Measurements from ENCODE around the gene PNMA8C.

Gene PNMA8C

GRCh38 chr19:46394402-46394797 lies 34.3 kb downstream of the PNMA8C start:
- ChIA-PET POLR2A (no interaction called here), CTCF (interaction anchor here (0.8 to 3.0 kb wide), 5 partner anchors 11 to 122 kb away, joined by 3 to 13 read pairs (median 6); no protein-coding TSS in a partner anchor)
- no peaks in the 10 kb centered on the region for H3K9me3 ChIP-seq (ENCODE audit: control extremely low read depth in 1 of 5, control insufficient read depth in 4 of 5, insufficient read depth in 2 of 5, low read depth in 1 of 5, low read length in 4 of 5)
- peaks cover 0 to 4% (median 2%) of the 10 kb centered on the region in 5 experiments for H3K27me3 ChIP-seq (replicated peaks in 2 of 5; ENCODE audit: control insufficient read depth in 4 of 5, insufficient read depth in 5 of 5, low read length in 4 of 5)
- H3K36me3 ChIP-seq (ENCODE audit: control insufficient read depth in 4 of 4, insufficient read depth in 4 of 4, low read length in 3 of 4): peaks cover 0 to 37% (median 23%) of the 10 kb centered on the region in 4 experiments
- WGBS (ENCODE audit: insufficient coverage): 100% methylated on average over 5 of the region's 5 CpGs
- no peaks in the 10 kb centered on the region for H3K4me1 ChIP-seq (ENCODE audit: control extremely low read depth in 1 of 4, control insufficient read depth in 4 of 4, insufficient read depth in 4 of 4, low read length in 3 of 4)
- H3K4me3 ChIP-seq (ENCODE audit: control insufficient read depth in 1 of 7, extremely low read depth in 1 of 7, insufficient read depth in 4 of 7, low read depth in 2 of 7, low read length in 6 of 7): no peak overlapping the region
- no peak for DNase-seq
- no peak overlapping the region for H3K27ac ChIP-seq (ENCODE audit: insufficient read depth in 1 of 2, low read depth in 1 of 2, low read length in 2 of 2, poor library complexity in 1 of 2, severe bottlenecking in 2 of 2)

DNA sequence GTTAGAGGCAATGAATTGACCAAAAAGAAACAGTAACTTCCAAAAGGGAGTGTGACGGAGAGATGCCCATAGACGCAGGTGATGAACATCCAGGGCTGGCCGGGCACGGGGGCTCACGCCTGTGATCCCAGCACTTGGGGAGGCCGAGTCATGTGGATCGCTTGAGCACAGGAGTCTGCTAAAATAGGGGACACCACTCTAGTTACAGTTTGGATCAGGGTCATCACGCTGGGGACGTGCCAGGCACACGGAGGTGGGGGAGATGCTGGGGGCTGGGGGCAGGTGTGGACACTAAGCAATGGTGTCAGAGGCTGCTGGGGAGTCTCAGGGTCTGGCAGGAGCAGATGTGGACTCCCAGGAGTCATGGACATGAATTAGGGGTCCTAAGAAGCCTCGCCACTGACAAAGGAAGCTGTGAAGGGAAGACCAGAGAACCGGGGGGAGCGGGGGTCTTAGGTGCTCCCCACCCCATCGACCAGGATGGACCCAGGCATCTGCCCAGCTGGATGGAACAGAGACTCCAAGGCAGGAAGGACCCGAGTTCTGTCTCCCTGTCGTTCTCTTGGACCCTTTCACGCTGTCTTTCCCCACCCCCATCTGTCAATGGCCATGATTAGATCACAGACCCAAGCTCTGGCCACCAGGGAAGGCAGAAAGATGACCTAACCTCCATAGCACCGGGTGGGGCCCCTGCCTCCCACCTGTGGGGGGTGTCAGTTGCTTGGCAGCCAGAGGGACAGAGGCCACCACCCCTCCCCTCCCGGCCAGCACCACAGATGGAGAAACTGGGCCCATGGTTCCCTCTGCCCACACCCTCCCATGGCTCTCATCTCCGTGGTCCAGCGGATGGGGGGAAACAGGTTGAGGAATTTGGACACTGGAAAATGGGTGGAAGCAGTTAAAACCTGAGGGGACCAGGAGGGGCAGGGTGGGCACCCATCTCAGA lies 35.0 kb downstream of the PNMA8C start:
- Histone ChIP-seq H3K4me1 (ENCODE audit: control extremely low read depth in 1 of 4, control insufficient read depth in 4 of 4, insufficient read depth in 4 of 4, low read length in 3 of 4) (no peaks in the 10 kb centered on the region), H3K27ac (ENCODE audit: insufficient read depth in 1 of 2, low read depth in 1 of 2, low read length in 2 of 2, poor library complexity in 1 of 2, severe bottlenecking in 2 of 2) (no peak overlapping the region), H3K27me3 (replicated peaks in 2 of 5; ENCODE audit: control insufficient read depth in 4 of 5, insufficient read depth in 5 of 5, low read length in 4 of 5) (peaks cover 0 to 4% (median 0%) of the 10 kb centered on the region in 5 experiments), H3K4me3 (ENCODE audit: control insufficient read depth in 1 of 7, extremely low read depth in 1 of 7, insufficient read depth in 4 of 7, low read depth in 2 of 7, low read length in 6 of 7) (no peak overlapping the region), H3K36me3 (ENCODE audit: control insufficient read depth in 4 of 4, insufficient read depth in 4 of 4, low read length in 3 of 4) (peaks cover 0 to 41% (median 28%) of the 10 kb centered on the region in 4 experiments), H3K9me3 (ENCODE audit: control extremely low read depth in 1 of 5, control insufficient read depth in 4 of 5, insufficient read depth in 2 of 5, low read depth in 1 of 5, low read length in 4 of 5) (no peaks in the 10 kb centered on the region)
- CTCF ChIA-PET: interaction anchor here (1.2 to 3.0 kb wide), 2 partner anchors 94 to 123 kb away, joined by 3 to 13 read pairs; no protein-coding TSS in a partner anchor
- WGBS (ENCODE audit: insufficient coverage): 89% methylated on average over 16 of the region's 21 CpGs
- POLR2A ChIA-PET: no interaction called here
- DNase-seq: no peak

GRCh38 chr19:46392837-46393236 lies 35.9 kb downstream of the PNMA8C start:
- POLR2A ChIA-PET: no interaction called here
- no peak overlapping the region for H3K27ac ChIP-seq (ENCODE audit: insufficient read depth in 1 of 2, low read depth in 1 of 2, low read length in 2 of 2, poor library complexity in 1 of 2, severe bottlenecking in 2 of 2)
- H3K27me3 ChIP-seq (replicated peaks in 2 of 5; ENCODE audit: control insufficient read depth in 4 of 5, insufficient read depth in 5 of 5, low read length in 4 of 5): peaks cover 0 to 4% (median 0%) of the 10 kb centered on the region in 5 experiments
- CTCF ChIA-PET: no interaction called here
- H3K9me3 ChIP-seq (ENCODE audit: control extremely low read depth in 1 of 5, control insufficient read depth in 4 of 5, insufficient read depth in 2 of 5, low read depth in 1 of 5, low read length in 4 of 5): no peaks in the 10 kb centered on the region
- WGBS (ENCODE audit: insufficient coverage): 66% methylated on average over 3 of the region's 4 CpGs
- no peak overlapping the region for H3K4me3 ChIP-seq (ENCODE audit: control insufficient read depth in 1 of 7, extremely low read depth in 1 of 7, insufficient read depth in 4 of 7, low read depth in 2 of 7, low read length in 6 of 7)
- DNase-seq: no peak
- peaks cover 2 to 50% (median 35%) of the 10 kb centered on the region in 4 experiments for H3K36me3 ChIP-seq (ENCODE audit: control insufficient read depth in 4 of 4, insufficient read depth in 4 of 4, low read length in 3 of 4)
- H3K4me1 ChIP-seq (ENCODE audit: control extremely low read depth in 1 of 4, control insufficient read depth in 4 of 4, insufficient read depth in 4 of 4, low read length in 3 of 4): no peaks in the 10 kb centered on the region

DNA sequence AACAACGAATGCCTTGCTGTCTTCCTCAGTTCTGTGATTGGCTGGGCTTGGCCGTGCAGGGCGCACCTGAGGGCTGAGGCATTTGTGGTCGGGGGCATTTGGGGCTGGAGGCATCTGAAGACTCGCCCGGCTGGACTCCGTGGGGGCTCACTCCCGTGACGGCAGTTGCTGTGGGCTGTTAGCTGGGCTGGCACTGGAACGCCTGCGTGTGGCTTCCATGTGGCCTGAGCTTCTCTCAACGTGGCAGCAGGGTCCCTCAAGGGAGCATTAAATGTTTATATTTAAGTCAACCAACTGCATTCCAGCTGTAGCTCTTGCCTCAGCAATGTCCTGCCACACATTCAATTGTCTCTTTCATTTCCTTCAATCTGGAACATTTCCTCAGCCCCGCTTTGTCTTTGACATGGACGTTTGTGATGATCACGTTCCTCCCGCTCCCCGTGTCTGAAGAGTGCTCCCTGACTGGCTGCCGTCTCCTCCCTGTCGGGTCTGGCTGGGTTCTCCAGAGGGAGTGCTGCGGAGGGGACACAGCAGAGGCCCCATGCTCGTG lies 36.4 kb downstream of the PNMA8C start:
- Histone ChIP-seq H3K27ac (ENCODE audit: insufficient read depth in 1 of 2, low read depth in 1 of 2, low read length in 2 of 2, poor library complexity in 1 of 2, severe bottlenecking in 2 of 2) (no peak overlapping the region), H3K9me3 (ENCODE audit: control extremely low read depth in 1 of 5, control insufficient read depth in 4 of 5, insufficient read depth in 2 of 5, low read depth in 1 of 5, low read length in 4 of 5) (no peaks in the 10 kb centered on the region), H3K4me3 (ENCODE audit: control insufficient read depth in 1 of 7, extremely low read depth in 1 of 7, insufficient read depth in 4 of 7, low read depth in 2 of 7, low read length in 6 of 7) (no peak overlapping the region), H3K27me3 (replicated peaks in 2 of 5; ENCODE audit: control insufficient read depth in 4 of 5, insufficient read depth in 5 of 5, low read length in 4 of 5) (no peaks in the 10 kb centered on the region), H3K4me1 (ENCODE audit: control extremely low read depth in 1 of 4, control insufficient read depth in 4 of 4, insufficient read depth in 4 of 4, low read length in 3 of 4) (no peaks in the 10 kb centered on the region), H3K36me3 (ENCODE audit: control insufficient read depth in 4 of 4, insufficient read depth in 4 of 4, low read length in 3 of 4) (peaks cover 2 to 55% (median 40%) of the 10 kb centered on the region in 4 experiments)
- 90% methylated on average over 17 of the region's 21 CpGs for WGBS (ENCODE audit: insufficient coverage)
- POLR2A ChIA-PET: no interaction called here
- DNase-seq: no peak
- CTCF ChIA-PET: interaction anchor here (1.1 kb wide), 1 partner anchor 119 kb away, joined by 3 read pairs; no protein-coding TSS in a partner anchor

DNA sequence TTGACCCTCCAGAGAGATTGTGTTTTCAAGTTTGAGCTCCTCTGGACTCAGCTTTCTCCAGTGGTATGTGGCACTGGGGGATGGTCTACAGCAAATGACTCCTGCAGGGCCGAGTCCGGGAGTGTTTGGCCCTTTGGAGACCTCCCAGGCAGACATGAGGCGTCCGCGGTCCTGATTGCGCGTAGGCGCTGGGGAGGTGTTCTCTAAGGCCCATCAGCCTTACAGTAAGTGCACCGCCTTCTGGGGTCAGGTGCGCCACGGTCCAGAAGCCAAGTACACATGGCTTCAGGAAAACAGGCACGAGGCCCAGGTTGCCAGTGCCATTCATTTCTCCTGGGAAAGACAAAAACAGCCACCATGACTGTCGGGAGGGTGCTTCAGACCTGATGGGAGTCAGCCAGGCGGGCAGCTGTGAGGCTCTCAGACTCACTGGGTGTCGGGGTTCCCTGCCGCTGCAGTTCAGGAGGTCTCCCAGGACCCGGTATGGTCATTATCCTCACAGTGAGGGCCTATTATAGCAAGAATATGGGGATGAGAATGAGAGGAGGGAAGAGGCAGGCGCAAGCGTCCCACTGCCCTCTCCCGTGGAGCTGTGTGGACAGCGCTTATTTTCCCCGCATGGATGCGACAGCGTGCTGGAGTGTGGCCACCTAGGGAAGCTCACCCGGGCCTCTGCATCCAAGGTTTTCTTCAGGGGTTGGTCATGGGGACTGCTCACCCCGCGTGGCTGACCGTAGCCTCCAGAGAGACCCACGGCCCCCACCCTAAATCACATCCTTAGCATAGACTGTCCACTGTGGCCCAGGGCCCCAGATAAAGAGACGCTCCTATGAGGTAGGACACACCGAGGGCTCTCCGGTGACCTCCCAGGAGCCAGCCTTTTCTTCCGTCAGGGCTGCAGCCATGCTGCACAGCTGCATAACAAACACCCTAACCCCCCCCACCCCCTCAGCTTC lies 37.2 kb downstream of the PNMA8C start:
- peaks cover 5 to 62% (median 47%) of the 10 kb centered on the region in 4 experiments for H3K36me3 ChIP-seq (ENCODE audit: control insufficient read depth in 4 of 4, insufficient read depth in 4 of 4, low read length in 3 of 4)
- no peaks in the 10 kb centered on the region for H3K27me3 ChIP-seq (replicated peaks in 2 of 5; ENCODE audit: control insufficient read depth in 4 of 5, insufficient read depth in 5 of 5, low read length in 4 of 5)
- WGBS (ENCODE audit: insufficient coverage): 97% methylated on average over 28 of the region's 33 CpGs
- H3K4me1 ChIP-seq (ENCODE audit: control extremely low read depth in 1 of 4, control insufficient read depth in 4 of 4, insufficient read depth in 4 of 4, low read length in 3 of 4): no peaks in the 10 kb centered on the region
- H3K4me3 ChIP-seq (ENCODE audit: control insufficient read depth in 1 of 7, extremely low read depth in 1 of 7, insufficient read depth in 4 of 7, low read depth in 2 of 7, low read length in 6 of 7): no peak overlapping the region
- no peak for DNase-seq
- no peaks in the 10 kb centered on the region for H3K9me3 ChIP-seq (ENCODE audit: control extremely low read depth in 1 of 5, control insufficient read depth in 4 of 5, insufficient read depth in 2 of 5, low read depth in 1 of 5, low read length in 4 of 5)
- POLR2A ChIA-PET: no interaction called here
- CTCF ChIA-PET: interaction anchor here (1.1 to 1.5 kb wide), 4 partner anchors 9 to 144 kb away, joined by 3 to 4 read pairs (median 4); no protein-coding TSS in a partner anchor
- no peak overlapping the region for H3K27ac ChIP-seq (ENCODE audit: insufficient read depth in 1 of 2, low read depth in 1 of 2, low read length in 2 of 2, poor library complexity in 1 of 2, severe bottlenecking in 2 of 2)

DNA sequence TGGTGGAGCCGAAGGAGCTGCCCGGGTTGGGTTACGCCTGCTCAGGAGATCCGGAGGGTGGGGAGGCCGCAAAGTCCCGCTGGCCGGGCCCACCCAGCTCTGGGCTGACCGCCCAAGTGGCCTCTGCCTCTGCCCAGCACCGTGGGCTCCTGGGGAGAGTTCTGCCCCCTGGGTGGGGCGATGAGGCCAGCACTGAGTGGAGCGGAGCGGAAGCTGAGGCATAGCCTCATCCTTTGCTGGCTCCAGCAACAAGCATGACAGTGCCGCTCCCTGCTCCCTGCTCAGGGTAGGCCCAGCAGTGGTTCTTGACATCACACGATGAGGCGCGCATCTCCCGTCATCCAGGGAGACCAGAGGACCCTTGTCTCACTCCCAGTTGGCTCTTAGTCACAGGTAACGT lies 37.9 kb downstream of the PNMA8C start:
- Histone ChIP-seq H3K4me1 (ENCODE audit: control extremely low read depth in 1 of 4, control insufficient read depth in 4 of 4, insufficient read depth in 4 of 4, low read length in 3 of 4) (no peaks in the 10 kb centered on the region), H3K36me3 (ENCODE audit: control insufficient read depth in 4 of 4, insufficient read depth in 4 of 4, low read length in 3 of 4) (peaks cover 5 to 69% (median 49%) of the 10 kb centered on the region in 4 experiments), H3K27me3 (replicated peaks in 2 of 5; ENCODE audit: control insufficient read depth in 4 of 5, insufficient read depth in 5 of 5, low read length in 4 of 5) (no peaks in the 10 kb centered on the region), H3K9me3 (ENCODE audit: control extremely low read depth in 1 of 5, control insufficient read depth in 4 of 5, insufficient read depth in 2 of 5, low read depth in 1 of 5, low read length in 4 of 5) (no peaks in the 10 kb centered on the region), H3K4me3 (ENCODE audit: control insufficient read depth in 1 of 7, extremely low read depth in 1 of 7, insufficient read depth in 4 of 7, low read depth in 2 of 7, low read length in 6 of 7) (no peak overlapping the region), H3K27ac (ENCODE audit: insufficient read depth in 1 of 2, low read depth in 1 of 2, low read length in 2 of 2, poor library complexity in 1 of 2, severe bottlenecking in 2 of 2) (no peak overlapping the region)
- POLR2A ChIA-PET: no interaction called here
- no peak for DNase-seq
- CTCF ChIA-PET: interaction anchor here (1.1 to 1.5 kb wide), 5 partner anchors 9 to 144 kb away, joined by 3 to 4 read pairs (median 4); no protein-coding TSS in a partner anchor
- WGBS (ENCODE audit: insufficient coverage): 96% methylated on average over 17 of the region's 18 CpGs

Measured in common myeloid progenitor, CD34-positive (primary cell).